DMS153 (cell line): ENCODE measurements around the gene CFAP70.

ENCODE experiments used
- DNase-seq: peaks from one replicate; lab custom pipeline; 2025; lab: John Stamatoyannopoulos, UW

CFAP70 gene

GRCh38 chr10:73215749-73216148, 142.9 kb downstream of the CFAP70 start:
- DNase-seq: no peak

- DNase-seq: no peak
Observed at GRCh38 chr10:73211106-73211811, 147.4 kb downstream of the CFAP70 start.

GRCh38 chr10:73210395-73211105, 148.1 kb downstream of the CFAP70 start:
- no peak for DNase-seq

- no peak for DNase-seq
Observed at GRCh38 chr10:73209705-73210104, 149.0 kb downstream of the CFAP70 start.

GRCh38 chr10:73207883-73208282, 150.8 kb downstream of the CFAP70 start:
- no peak for DNase-seq

- no peak for DNase-seq
Observed at GRCh38 chr10:73206385-73206784, 152.3 kb downstream of the CFAP70 start.

- no peak for DNase-seq
Observed at GRCh38 chr10:73205890-73206289, 152.8 kb downstream of the CFAP70 start.

GRCh38 chr10:73205081-73205480, 153.6 kb downstream of the CFAP70 start:
- no peak for DNase-seq
